Measurements from ENCODE around the gene MTARC1.

DNA sequence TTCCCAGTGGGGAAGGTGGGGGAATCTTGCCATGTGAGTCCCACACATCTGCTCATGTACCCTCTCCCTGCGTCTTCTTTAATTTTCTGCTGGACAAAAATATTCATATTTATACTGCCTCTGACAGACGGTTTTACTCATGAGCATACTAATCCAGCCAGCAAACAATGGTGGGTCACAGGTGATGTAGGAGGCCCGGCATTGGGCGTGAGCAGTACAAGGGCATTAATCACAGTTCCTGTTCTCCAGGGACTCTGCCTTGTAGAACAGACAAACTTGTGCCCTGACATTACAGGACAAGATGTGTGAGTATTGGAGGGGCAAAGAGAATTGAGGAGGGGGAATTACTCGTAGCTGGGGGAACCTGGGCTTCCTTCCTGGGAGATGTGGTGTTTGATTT lies 25.0 kb downstream of the MTARC1 start:
- TF ChIP-seq EZH2 (IDR thresholded peaks at IDR 0.05; ENCODE audit: insufficient read depth, poor library complexity, severe bottlenecking) (no peak), EZH2phosphoT487 (IDR thresholded peaks at IDR 0.05; ENCODE audit: insufficient read depth, low read depth) (no peak)

Measured in GM23248 (cell line).